ENCODE measurements around the gene RPL13A. TPM values are rescaled to one million over a fixed set of nuclear protein-coding genes. Genes with fewer than 3 reads are reported as not detected.

Gene RPL13A
- total and polyA plus RNA-seq, 9 of the 15 experiments (the other 6 are each of a cell fraction or from before 2014, with no cell fraction given), result 1,744 to 5,482 (median 2,949) TPM

DNA sequence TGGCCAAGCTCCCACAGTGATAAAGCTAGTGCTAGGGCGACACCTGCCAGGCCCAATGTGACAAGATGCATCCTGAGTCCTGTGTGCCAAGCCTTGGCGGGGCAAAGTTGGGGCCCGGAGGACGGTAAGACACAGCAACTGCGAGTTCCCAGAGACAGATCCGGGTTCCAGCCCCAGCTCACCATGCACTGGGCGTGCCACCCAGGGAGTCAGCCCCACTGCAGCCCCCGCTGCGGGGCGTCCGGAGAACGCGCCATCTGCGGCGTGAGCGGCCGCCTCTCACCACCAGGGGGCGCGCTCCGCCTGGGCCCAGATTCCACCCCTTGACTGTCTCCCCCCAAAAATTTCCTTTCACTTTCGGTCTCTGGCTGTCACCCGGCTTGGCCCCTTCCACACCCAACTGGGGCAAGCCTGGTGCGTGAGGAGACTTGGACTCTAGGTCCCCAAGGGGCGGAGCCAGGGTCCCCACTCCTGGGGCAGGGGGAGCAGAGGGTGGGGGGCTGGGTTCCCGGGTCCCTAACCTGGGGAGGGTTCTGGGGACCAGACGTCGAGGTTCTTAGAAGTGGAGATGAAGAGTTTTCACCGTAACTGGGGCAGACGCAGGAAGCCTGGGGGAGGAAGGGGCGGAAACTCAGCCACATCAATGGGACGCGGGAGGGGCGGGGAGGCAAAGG lies 13.4 kb upstream of the RPL13A start, which contains the start of gene FLT3LG (continued):
- TF ChIP-seq, protein P1, sequence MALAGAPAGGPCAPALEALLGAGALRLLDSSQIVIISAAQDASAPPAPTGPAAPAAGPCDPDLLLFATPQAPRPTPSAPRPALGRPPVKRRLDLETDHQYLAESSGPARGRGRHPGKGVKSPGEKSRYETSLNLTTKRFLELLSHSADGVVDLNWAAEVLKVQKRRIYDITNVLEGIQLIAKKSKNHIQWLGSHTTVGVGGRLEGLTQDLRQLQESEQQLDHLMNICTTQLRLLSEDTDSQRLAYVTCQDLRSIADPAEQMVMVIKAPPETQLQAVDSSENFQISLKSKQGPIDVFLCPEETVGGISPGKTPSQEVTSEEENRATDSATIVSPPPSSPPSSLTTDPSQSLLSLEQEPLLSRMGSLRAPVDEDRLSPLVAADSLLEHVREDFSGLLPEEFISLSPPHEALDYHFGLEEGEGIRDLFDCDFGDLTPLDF (CRISPR knock-in tag; IDR thresholded peaks at IDR 0.05), result peak; percentile 46; the same call in 1 of the 2 replicates
- no peak for TF ChIP-seq ZNF696 (CRISPR knock-in tag; conservative IDR thresholded peaks at IDR 0.05)
- no peak for TF ChIP-seq ARNT (IDR thresholded peaks at IDR 0.05)
- TF ChIP-seq BRCA1 (IDR thresholded peaks at IDR 0.05), result no peak
- TF ChIP-seq BRCA1 (CRISPR knock-in tag; IDR thresholded peaks at IDR 0.05), result no peak
- peak; percentile 26 for TF ChIP-seq TAF1 (IDR thresholded peaks at IDR 0.05; ENCODE audit: control insufficient read depth, extremely low read depth, insufficient read depth, low read length, severe bottlenecking)
- peak; percentile 67 for TF ChIP-seq ESRRA (IDR thresholded peaks at IDR 0.05; ENCODE audit: borderline replicate concordance, low read depth)
- peak; percentile 66 for TF ChIP-seq HNRNPLL (IDR thresholded peaks at IDR 0.05; ENCODE audit: low read depth, low read length, poor library complexity, severe bottlenecking)
- TF ChIP-seq HCFC1 (IDR thresholded peaks at IDR 0.05; ENCODE audit: low read depth, low read length), result peak; percentile 68
- TF ChIP-seq ZNF444 (CRISPR knock-in tag; IDR thresholded peaks at IDR 0.05), result no peak
- TF ChIP-seq NEUROD1 (IDR thresholded peaks at IDR 0.05; ENCODE audit: borderline replicate concordance, low read depth, low read length, partially characterized antibody), result peak; percentile 49
